ENCODE results near the gene CD40.
A peak's percentile ranks its signal among the peaks of the same experiment; 100 is the strongest.

Gene CD40

DNA sequence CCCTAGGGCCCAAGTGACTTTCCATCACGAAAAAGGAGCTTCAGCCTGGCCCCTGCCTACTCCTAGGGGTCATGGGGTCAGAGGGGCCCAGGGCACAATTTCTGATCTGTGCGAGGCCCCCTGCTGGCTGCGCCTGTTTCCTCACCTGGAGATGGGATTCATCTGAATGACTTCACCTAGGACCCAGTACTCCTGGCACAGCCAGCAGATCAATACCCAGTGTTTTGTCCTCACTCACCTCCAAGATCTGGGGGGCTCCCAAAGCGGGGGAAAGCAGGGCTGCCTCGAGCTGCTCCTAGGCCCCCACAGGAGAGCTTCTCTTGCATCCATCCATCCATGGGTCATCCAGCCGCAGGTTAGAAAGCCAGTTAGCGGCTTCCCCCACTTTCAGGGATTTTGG is 33.8 kb downstream of the CD40 start:
- peak; percentile 21 for DNase-seq

DNA sequence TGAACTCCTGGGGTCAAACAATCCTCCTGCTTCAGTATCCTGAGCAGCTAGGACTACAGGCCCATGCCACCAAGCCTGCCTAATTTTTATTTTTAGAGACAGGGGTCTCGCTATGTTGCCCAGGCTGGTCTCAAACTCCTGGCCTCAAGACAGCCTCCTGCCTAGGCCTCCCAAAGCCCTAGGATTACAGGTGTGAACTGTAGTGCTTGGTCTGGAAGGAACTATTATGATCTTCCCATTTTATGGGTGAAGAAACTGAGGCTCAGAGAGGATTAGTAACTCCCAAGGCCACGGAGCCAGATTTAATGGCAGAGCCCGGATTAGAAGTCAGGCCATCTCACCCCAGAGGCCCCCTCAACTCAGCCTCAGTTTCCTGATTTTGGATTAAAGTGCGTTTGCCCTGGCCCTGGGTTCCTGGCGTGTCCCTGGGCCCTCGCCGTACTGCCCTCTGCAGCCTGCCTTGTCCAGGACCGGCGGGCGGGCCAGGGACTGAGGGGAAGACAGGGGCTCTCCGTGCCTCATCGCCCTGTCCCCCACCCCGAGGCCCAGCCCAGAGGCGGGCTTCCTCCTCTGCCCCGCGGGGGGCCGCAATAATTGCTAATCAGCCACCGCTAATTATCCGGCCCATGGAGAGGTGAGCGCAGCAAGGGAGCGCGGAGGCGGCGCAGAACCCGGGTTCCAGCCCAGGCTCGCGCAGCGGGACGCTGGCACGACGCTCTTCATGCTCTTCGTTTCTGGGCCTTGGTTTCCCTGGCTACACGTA is 34.9 kb downstream of the CD40 start:
- DNase-seq, result no peak

DNA sequence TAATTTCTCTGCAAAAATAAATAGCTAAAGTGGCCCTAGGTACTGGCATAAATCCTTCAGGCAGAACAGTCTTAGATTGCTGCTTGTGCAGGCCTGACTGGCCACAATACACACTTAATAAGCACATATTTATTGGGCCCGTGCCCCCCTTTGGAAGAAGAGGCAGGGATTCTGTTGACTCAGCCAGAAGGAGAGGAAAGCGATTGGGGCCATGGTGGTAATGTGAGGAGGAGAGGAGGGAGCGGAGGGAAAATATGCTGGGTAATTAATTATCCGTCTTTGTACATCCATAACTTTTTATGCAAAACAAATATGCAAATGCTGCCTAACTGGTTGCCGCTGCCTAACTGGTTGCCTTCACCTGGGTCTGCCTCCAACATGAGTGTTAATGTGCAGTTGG is 36.2 kb downstream of the CD40 start:
- DNase-seq, result no peak

- no peak for DNase-seq
Measured at GRCh38 chr20:46154796-46155195, 36.7 kb downstream of the CD40 start.

DNA sequence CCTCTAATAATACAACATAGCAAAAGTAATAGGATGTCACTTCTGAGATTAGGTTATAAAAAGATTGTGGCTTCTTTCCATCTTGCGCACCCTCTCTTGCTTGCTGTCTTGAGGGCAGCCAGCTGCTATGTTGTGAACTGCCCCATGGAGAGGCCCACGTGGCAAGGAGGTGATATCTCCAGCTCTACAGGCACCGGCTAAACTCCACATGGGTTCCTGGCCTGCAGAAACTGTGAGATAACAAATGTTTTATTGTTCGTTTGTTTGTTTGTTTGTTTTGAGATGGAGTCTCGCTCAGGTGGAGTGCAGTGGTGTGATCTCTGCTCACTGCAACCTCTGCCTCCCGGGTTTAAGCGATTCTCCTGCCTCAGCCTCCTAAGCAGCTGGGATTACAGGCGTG is 38.0 kb downstream of the CD40 start:
- no peak for DNase-seq

- DNase-seq, result no peak
Measured at GRCh38 chr20:46157076-46157592, 39.0 kb downstream of the CD40 start.

DNA sequence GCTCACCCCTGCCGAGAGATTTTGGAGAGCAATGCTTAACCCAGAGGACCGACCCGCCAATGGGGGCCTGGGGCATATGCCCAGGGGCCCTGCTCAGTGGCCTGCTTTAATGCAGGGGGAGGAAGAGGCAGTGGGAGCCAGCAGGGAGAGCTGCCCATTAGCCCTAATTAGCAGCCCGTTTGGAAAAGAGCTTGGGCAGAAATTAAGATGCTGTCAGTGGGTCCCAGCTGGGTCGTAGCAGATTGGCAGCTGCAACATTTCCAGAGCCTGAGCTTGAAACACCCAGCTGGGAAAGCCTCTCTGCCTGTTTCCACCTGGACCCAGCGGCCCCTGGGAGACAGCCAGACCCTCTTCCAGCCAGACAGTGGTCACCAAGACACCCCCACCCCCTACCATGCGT is 39.5 kb downstream of the CD40 start:
- DNase-seq, result no peak

DNA sequence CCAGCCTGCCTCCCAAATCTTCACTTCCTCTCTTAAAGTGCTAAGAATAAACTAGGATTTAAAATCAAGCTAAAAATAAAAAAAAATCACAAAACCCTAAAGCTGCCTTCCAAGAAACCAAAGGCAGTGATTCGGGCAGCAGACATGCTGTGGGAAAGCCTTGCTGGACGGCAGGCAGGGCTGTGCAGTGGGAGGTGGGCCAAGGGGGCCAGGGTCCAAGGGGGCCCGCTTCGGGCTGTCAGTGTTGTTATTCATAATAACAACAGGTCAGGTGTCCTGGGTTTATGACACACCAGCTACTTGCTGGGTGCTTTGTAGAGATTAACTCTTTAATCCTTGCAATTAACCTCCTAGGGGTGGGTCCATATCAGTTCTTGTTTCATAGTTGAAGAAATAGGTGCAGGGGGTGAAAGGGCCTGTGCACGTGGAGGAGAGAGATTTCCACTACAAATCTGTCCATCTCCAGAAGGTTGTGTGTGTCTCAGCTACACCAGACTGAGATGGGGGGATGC is 40.4 kb downstream of the CD40 start:
- no peak for DNase-seq

- DNase-seq, result peak; percentile 8
Measured at GRCh38 chr20:46159101-46159897, 41.2 kb downstream of the CD40 start.

DNA sequence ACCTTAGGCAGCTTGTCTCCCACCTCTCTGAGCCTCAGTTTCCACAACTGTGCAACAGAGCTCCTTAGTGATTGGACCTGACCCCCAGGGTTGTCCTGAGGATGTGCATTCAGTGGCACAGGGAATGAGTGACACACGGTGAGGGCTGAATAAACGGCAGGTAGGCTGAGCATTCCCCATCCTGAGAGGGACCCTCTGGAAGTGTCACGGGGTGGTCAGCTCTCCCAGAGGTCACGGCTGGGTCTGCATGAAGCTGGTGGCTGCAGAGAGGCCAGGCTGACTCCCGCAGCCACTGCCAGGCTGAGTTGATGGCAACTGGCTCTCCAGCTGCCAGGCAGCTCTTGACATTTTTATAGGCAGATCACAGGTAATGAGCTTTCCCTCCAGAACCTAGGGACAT is 42.5 kb downstream of the CD40 start:
- DNase-seq, result no peak

DNA sequence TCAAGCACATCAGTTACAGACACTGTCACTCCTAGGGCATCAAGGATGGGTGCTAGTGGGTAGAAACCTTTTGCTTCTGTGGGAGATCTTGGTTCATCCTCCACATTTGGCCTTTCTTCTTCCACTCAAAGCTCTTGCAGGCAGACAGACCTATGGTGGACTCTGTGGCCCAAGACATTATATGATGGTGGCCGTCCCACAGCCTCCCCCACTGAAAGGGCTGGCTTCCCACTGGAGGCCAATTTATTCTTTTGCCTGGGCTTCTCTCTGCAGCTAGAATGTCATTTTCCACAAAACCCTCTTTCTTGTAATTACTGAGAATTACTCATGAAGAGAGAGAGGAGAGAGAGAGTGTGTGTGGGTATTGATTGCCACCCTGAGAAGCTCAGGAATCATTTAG is 43.8 kb downstream of the CD40 start:
- DNase-seq, result no peak

GRCh38 chr20:46164254-46164653 is 46.1 kb downstream of the CD40 start:
- DNase-seq, result no peak

- no peak for DNase-seq
Measured at GRCh38 chr20:46167080-46167479, 49.0 kb downstream of the CD40 start.

GRCh38 chr20:46168438-46168837 is 50.3 kb downstream of the CD40 start:
- no peak for DNase-seq

- DNase-seq, result no peak
Measured at GRCh38 chr20:46169245-46170171, 51.4 kb downstream of the CD40 start.

GRCh38 chr20:46171476-46171875 is 53.4 kb downstream of the CD40 start:
- no peak for DNase-seq

GRCh38 chr20:46171909-46172308 is 53.8 kb downstream of the CD40 start:
- no peak for DNase-seq

GRCh38 chr20:46172455-46172854 is 54.3 kb downstream of the CD40 start:
- DNase-seq, result no peak

- no peak for DNase-seq
Measured at GRCh38 chr20:46172961-46173536, 54.9 kb downstream of the CD40 start.

DNA sequence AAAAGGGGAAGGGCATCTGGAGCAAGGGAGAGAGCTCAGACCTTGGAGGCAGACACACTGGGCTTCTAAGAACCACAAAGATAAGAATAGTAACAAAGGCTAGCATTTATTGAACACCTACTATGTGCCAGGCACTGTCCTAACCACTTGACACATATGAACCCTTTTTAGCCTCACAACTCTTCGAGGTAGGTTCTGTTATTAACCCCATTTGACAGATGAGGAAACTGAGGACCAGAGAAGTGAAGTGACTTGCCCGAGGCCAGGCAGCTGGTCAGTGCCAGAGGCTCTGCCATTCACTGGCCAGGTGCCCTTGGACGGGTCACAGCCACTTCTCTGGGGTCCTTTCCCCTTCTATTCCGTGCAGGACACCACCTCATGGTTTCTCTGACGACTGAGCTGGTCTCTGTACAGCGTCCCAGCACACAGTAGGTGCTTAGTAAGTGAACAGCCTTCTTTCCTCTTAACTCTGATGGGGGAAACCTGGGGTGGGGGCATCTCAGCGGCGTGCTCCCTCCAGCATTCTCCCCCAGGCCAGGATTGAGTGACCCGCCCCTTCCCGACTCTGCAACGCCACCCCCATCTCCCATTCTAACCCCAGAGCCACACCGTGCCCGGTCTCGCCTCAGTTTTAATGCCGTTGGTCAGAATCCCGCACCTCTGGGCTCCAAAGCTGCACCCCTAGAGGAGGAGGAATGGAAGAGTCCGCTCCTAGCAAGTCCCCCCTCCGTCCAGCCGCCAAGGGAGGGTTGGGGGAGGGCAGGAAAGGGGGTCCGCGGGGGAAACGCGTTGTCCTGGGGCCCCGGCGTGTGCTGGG is 55.7 kb downstream of the CD40 start:
- no peak for DNase-seq

DNA sequence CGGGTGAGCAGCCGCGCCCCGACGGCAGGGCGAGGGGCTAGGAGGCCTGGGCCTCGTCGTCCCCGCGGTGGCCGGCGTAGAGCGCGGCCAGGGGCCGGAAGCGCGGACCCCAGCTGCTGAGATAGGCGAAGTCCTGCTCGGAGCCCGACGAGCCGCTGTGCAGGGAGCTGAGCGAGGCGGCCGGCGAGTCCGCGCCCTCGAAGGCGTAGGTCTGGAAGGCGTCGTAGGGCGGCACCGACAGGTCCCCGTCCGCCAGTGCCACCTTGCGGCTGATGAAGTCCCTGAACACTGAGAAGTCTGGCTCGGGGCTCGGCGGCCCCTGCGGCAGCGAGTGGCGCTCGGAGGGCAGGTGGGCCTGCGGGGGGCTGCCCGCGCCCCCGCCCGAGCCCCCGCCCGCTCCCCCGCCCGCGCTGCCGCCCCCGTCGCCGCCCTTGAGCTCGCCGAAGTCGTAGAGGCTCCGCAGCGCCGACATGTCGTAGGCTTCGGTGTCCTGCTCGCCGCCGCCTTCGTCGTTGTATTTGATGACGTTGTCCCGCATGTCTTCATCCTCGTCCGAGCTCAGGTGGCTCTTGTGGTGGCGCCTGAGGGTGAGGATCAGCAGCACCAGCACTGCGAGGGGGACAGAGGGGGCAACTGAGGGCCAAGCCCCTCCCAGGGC is 56.5 kb downstream of the CD40 start:
- DNase-seq, result peak; percentile 75
